Activated naive CD8-positive, alpha-beta T cell treated with anti-CD3 and anti-CD28 coated beads, Interleukin-2, amount 50 U/mL, for 16 hours (primary cell): Measurements from ENCODE around the gene PGLYRP4.

Experiments
- DNase-seq: peaks from one replicate; pipeline ENCODE4 v3.0.0-alpha.2; 2020; ENCODE audit warnings: low read depth, low spot score

PGLYRP4 gene

GRCh38 chr1:153348511-153349362 lies at the start of gene PGLYRP4:
Gene PGLYRP4, minus strand, starts transcription at chr1:153348841. Its CDS starts 909 bp downstream, at chr1:153347932.
- no peak for DNase-seq

- DNase-seq = no peak
These were observed 49.4 kb upstream of the PGLYRP4 start for GRCh38 chr1:153397924-153398651.

- no peak for DNase-seq
These were observed 48.6 kb upstream of the PGLYRP4 start for GRCh38 chr1:153397051-153397923.

GRCh38 chr1:153396461-153396860 lies 47.8 kb upstream of the PGLYRP4 start:
- no peak for DNase-seq

- DNase-seq = no peak
These were observed 47.1 kb upstream of the PGLYRP4 start for GRCh38 chr1:153395776-153396175.

GRCh38 chr1:153395136-153395685 lies 46.6 kb upstream of the PGLYRP4 start:
- no peak for DNase-seq

GRCh38 chr1:153394391-153394790 lies 45.8 kb upstream of the PGLYRP4 start:
- DNase-seq = no peak

- no peak for DNase-seq
These were observed 45.3 kb upstream of the PGLYRP4 start for GRCh38 chr1:153393926-153394325.

- DNase-seq = no peak
These were observed 44.2 kb upstream of the PGLYRP4 start for GRCh38 chr1:153392822-153393221.

- DNase-seq = no peak
These were observed 43.6 kb upstream of the PGLYRP4 start for GRCh38 chr1:153392258-153392657.

- no peak for DNase-seq
These were observed 42.5 kb upstream of the PGLYRP4 start, which contains the start of gene S100A8 for GRCh38 chr1:153390938-153391710. Gene S100A8, minus strand, starts transcription at chr1:153391073. Its CDS starts 538 bp downstream, at chr1:153390535.

- DNase-seq = no peak
These were observed 41.6 kb upstream of the PGLYRP4 start for GRCh38 chr1:153389973-153390879.

GRCh38 chr1:153389401-153389800 lies 40.8 kb upstream of the PGLYRP4 start:
- DNase-seq = no peak

GRCh38 chr1:153387785-153388184 lies 39.1 kb upstream of the PGLYRP4 start:
- DNase-seq = no peak

- DNase-seq = no peak
These were observed 38.4 kb upstream of the PGLYRP4 start for GRCh38 chr1:153387001-153387400.

GRCh38 chr1:153386500-153386901 lies 37.9 kb upstream of the PGLYRP4 start:
- no peak for DNase-seq

GRCh38 chr1:153384958-153385580 lies 36.4 kb upstream of the PGLYRP4 start:
- no peak for DNase-seq

- DNase-seq = no peak
These were observed 32.1 kb upstream of the PGLYRP4 start for GRCh38 chr1:153380711-153381110.

GRCh38 chr1:153379591-153379990 lies 30.9 kb upstream of the PGLYRP4 start:
- no peak for DNase-seq
